GM19455 (cell line): Measurements from ENCODE around the gene NCAPH2.
"Not testable (repeated sequence)": the region's sequence is repeated elsewhere in the genome, so short reads cannot be mapped to it uniquely, and the experiment has no call there.

Experiments
- ATAC-seq: cut with Tn5 transposase; IDR thresholded peaks from one replicate; pipeline ENCODE4 v1.9.1; 2021; ENCODE audit not compliant: unreplicated experiment

The NCAPH2 gene

GRCh38 chr22:50516891-50517290 lies 8.9 kb downstream of the NCAPH2 start:
- ATAC-seq = no peak

DNA sequence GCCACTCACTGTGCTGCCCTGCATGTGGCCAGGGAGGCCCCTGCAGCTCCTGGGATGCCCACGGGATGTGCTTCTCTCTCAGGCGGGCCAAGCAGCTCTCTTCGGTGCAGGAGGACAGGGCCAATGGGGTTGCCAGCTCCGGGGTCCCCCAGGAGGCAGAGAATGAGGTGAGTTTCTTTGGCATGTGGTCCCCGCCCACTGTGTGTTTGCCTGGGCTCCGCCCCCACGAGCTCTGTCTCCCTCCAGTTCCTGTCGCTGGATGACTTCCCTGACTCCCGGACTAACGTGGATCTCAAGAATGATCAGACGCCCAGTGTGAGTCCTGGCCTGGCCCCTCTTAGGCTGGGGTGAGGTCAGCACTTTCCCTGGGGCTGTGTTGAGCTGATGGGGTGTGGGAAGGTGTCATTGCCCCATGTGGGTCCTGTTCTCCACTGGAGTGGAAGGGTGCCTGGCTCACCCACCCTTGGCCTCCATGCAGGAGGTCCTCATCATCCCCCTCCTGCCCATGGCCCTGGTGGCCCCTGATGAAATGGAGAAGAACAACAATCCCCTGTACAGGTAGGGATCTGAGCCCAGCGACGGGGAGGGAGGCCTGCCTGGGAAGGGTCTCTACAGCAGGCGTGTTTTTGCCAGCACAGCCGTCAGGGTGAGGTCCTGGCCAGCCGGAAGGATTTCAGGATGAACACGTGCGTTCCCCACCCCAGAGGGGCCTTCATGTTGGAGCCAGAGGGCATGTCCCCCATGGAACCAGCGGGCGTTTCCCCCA lies 9.7 kb downstream of the NCAPH2 start:
- ATAC-seq = no peak

DNA sequence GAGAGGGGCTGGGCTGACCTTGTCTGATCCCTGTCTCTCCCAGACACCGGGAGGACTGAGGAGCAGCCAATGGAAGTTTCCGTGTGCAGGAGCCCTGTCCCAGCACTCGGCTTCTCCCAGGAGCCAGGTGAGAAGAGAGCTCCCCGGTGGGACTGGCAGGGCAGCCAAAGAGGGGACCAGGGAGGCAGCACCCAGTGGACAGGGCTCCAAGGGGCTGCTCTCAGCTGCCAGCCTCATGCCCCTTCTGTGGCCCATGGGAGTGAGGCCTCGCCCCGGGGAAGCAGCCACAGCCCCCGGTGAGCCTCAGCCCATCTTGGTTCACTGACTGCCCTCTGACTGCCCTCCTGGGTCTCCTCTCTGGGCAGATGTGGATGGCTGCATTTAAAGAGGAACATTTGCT lies 10.6 kb downstream of the NCAPH2 start:
- no peak for ATAC-seq

DNA sequence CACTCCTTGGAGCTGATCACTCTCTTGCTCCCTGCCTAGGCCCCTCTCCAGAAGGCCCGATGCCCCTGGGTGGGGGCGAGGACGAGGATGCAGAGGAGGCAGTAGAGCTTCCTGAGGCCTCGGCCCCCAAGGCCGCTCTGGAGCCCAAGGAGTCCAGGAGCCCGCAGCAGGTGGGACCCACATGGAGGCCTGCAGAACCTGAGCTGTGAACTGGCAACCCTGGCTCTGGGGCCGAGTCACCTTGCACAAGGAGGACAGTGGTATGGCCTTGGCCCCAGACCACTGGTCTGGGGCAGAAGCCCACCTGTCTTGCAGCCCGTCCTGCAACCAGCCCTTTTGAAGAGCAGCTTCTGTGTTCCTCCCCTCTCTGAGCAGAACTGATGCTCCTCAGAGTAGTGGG lies 11.1 kb downstream of the NCAPH2 start:
- ATAC-seq = no peak

DNA sequence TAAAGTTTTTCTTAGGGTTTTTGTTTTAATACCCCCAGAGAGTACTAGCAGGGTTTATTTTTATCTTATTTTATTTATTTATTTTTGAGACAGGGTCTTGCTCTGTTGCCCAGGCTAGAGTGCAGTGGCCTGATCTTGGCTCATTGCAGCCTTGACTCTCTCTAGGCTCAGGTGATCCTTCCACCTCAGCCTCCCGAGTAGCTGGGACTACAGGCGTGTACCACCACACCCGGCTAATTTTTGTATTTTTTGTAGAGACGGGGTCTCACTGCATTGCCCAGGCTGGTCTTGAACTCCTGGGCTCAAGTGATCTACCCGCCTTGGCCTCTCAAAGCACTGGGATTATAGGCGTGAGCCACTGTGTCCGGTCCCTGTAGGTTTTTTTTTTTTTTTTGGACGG lies 12.2 kb downstream of the NCAPH2 start:
- ATAC-seq = not testable (repeated sequence)

DNA sequence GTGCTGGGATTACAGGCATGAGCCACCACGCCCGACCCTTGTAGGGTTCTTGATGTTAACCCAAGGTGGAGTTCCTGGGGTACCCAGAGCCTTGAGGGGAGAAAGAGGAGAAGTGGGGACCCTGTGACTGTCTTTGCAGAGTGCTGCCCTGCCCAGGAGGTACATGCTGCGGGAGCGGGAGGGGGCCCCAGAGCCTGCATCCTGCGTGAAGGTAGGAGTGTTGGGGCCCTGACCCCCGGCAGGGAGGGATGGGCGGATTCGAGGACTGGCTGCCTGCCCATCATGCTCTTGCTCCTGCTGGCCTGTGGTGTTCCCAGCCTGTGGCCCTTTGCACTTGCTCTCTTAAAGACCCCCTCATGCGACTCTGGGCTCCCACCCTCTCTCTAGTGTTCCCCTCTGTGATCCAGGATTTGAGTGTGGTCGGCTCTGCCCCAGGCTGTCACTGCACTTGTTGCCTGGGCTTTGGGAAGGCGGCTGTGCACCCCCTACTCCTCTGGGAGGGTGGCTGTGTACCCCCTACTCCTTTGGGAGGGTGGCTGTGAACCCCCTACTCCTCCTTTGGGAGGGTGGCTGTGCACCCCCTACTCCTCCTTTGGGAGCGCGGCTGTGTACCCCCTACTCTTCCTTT lies 12.9 kb downstream of the NCAPH2 start:
- ATAC-seq = no peak

- ATAC-seq = no peak
These were observed 13.7 kb downstream of the NCAPH2 start for GRCh38 chr22:50521710-50522109.

- ATAC-seq = no peak
These were observed 14.3 kb downstream of the NCAPH2 start for GRCh38 chr22:50522208-50522805.

DNA sequence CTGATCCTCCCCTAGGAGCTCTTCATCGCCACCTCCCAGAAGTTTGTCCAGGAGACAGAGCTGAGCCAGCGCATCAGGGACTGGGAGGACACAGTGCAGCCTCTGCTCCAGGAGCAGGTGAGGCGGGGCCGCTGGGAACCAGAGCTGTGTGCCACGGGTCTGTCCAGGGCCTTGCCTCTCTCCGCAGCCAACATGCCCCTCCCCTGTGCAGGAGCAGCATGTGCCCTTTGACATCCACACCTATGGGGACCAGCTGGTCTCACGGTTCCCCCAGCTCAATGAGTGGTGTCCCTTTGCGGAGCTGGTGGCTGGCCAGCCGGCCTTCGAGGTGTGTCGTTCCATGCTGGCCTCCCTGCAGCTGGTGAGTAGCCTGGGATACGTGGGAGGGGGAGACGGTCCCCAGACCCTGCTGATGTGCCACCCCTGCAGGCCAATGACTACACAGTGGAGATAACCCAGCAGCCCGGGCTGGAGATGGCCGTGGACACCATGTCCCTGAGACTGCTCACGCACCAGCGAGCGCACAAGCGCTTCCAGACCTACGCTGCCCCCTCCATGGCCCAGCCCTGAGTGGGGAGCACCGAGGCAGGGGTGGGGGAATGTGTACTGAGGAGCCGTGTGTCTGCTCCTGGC lies 14.9 kb downstream of the NCAPH2 start:
- ATAC-seq = no peak

DNA sequence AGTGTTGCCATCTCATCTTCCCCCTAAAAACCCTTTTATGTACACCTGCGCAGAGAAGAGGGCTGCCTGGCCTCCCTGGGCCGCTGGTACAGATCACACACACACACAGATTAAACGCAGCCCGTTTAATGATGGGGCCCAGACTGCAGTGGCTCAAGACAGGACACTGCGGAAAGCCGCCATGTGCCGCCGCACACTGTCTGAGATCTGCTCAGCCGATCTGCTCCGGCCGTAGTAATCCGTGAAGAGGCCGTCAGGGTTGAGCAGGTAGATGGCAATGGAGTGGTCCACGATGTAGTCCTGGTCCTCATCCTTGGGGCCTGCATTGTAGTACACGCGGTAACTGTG lies 15.4 kb downstream of the NCAPH2 start:
- ATAC-seq = no peak

GRCh38 chr22:50523806-50524675 lies 16.0 kb downstream of the NCAPH2 start:
- no peak for ATAC-seq

DNA sequence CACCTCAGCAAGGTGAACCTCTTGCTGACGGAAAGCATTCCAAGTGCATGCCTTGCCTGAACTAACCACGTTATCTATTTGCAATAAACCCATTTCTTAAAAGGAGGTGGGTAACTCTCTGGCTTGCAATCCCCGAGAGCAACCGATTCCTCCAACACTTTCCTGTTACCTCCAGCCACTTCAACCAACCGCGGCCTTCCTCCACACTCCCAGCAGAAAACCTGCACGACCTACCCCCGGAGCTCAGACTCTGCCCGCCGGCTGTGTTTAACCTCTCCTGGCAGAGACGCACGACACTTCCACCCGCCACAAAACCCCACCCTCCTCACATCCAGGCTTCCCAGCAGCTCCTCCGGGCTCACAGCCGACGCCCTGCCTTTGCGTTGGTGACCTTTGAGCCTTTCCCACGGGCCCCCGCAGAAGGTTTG lies 16.7 kb downstream of the NCAPH2 start:
- no peak for ATAC-seq

GRCh38 chr22:50525104-50525857 lies 17.3 kb downstream of the NCAPH2 start, which contains the start of gene SCO2:
Gene SCO2 (minus strand): TSS chr22:50525598. CDS start chr22:50524411, 1,187 bp downstream.
- ATAC-seq = peak; percentile 38

DNA sequence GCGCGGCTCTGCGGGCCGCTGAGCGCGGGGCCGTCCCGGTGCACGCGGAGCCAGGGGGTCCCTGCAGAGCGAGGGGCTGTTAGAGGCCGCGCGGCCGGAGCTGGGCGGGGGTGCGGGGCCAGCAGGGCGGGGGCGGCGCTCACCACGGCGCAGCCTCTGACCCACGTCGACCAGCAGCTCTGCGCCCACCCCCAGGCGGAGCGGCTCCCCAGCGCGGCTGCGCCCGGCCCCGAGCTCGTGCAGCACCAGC lies 17.8 kb downstream of the NCAPH2 start:
- peak; percentile 21 for ATAC-seq

- peak; percentile 33 for ATAC-seq
These were observed 18.2 kb downstream of the NCAPH2 start for GRCh38 chr22:50526108-50526833.

GRCh38 chr22:50526834-50527801 lies 19.1 kb downstream of the NCAPH2 start:
- ATAC-seq = no peak

GRCh38 chr22:50527921-50528681 lies 20.1 kb downstream of the NCAPH2 start:
- ATAC-seq = no peak
